ENCODE data around the gene C7orf25. TPM values are rescaled to one million over a fixed set of nuclear protein-coding genes. Genes with fewer than 3 reads are reported as not detected.

The C7orf25 gene
- total and polyA plus RNA-seq, 10 of the 15 experiments (the other 5 are each of a cell fraction or from before 2014, with no cell fraction given), result 0.63 to 3.2 (median 1.7) TPM

DNA sequence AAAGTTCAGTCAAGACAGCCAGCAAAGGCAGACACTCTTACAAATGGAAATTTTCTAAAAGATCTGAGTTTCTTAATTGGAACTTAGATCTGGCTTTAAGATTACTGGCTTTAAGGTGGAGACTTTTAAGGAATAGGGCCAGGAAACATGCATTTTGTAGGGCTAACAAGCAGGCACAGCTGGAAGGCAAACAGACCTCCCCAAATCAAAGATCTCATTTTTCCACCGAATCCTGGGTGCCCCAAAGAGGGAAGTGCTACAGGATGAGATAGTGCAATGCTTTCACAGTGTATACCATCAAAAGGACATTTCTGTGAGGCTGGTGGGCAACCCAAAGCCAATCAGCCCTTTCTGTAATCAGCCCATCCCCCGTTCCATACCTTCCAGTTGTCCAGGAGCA lies 47.7 kb upstream of the C7orf25 start:
- intact Hi-C loops (cut with micrococcal nuclease; ENCODE audit: unreplicated experiment), result no loop called here
- ChIA-PET POLR2A (interaction anchor here (2.1 kb wide), 1 partner anchor 13 kb away, joined by 11 read pairs; no protein-coding TSS in a partner anchor), CTCF (interaction anchor here (1.3 to 3.3 kb wide), 4 partner anchors 13 to 302 kb away, joined by 4 to 22 read pairs (median 9); no protein-coding TSS in a partner anchor)

More for the DNA sequence above, 47.7 kb upstream of the C7orf25 start:
- H3K9ac ChIP-seq (ENCODE audit: control insufficient read depth, insufficient read depth, low read length), result no peak overlapping the region
- FAIRE-seq (no peak), ATAC-seq (no peak), DNase-seq (ENCODE audit: low read depth, low spot score) (no peak)
- WGBS (ENCODE audit: insufficient coverage, insufficient replicate concordance, low lambda C conversion rate, missing lambda C conversion rate), result 23% methylated on average over 2 of the region's 2 CpGs
- no peak overlapping the region for H3K4me3 ChIP-seq
- no TSS peak for BruUV-seq (replicated peaks)
- no peak overlapping the region for H3K27ac ChIP-seq (ENCODE audit: control insufficient read depth, insufficient read depth)
- TF ChIP-seq RCOR1 (conservative IDR thresholded peaks at IDR 0.05; ENCODE audit: low read depth, low read length) (no peak), BCL11A (IDR thresholded peaks at IDR 0.05; ENCODE audit: low read depth, low read length) (no peak), MYC (IDR thresholded peaks at IDR 0.05; ENCODE audit: insufficient read depth, insufficient read length, insufficient replicate concordance, low read length, severe bottlenecking) (no peak), ZNF274 (IDR thresholded peaks at IDR 0.05; ENCODE audit: insufficient read depth, insufficient read length) (no peak), JUND (IDR thresholded peaks at IDR 0.05; ENCODE audit: low read depth, low read length) (no peak), BMI1 (IDR thresholded peaks at IDR 0.05; ENCODE audit: borderline replicate concordance) (no peak), ASH2L (IDR thresholded peaks at IDR 0.05; ENCODE audit: borderline replicate concordance, low read depth) (no peak), PAX5 (IDR thresholded peaks at IDR 0.05; ENCODE audit: borderline replicate concordance, low read depth, low read length) (no peak), TCF7 (IDR thresholded peaks at IDR 0.05; ENCODE audit: borderline replicate concordance) (no peak), CHD4 (IDR thresholded peaks at IDR 0.05) (no peak)
- TF ChIP-seq, protein P1, sequence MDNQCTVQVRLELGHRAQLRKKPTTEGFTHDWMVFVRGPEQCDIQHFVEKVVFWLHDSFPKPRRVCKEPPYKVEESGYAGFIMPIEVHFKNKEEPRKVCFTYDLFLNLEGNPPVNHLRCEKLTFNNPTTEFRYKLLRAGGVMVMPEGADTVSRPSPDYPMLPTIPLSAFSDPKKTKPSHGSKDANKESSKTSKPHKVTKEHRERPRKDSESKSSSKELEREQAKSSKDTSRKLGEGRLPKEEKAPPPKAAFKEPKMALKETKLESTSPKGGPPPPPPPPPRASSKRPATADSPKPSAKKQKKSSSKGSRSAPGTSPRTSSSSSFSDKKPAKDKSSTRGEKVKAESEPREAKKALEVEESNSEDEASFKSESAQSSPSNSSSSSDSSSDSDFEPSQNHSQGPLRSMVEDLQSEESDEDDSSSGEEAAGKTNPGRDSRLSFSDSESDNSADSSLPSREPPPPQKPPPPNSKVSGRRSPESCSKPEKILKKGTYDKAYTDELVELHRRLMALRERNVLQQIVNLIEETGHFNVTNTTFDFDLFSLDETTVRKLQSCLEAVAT (IDR thresholded peaks at IDR 0.05), result no peak
- TF ChIP-seq, protein P2, sequence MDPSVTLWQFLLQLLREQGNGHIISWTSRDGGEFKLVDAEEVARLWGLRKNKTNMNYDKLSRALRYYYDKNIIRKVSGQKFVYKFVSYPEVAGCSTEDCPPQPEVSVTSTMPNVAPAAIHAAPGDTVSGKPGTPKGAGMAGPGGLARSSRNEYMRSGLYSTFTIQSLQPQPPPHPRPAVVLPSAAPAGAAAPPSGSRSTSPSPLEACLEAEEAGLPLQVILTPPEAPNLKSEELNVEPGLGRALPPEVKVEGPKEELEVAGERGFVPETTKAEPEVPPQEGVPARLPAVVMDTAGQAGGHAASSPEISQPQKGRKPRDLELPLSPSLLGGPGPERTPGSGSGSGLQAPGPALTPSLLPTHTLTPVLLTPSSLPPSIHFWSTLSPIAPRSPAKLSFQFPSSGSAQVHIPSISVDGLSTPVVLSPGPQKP (IDR thresholded peaks at IDR 0.05; ENCODE audit: low read depth, low read length), result no peak
- TF ChIP-seq, protein P3, sequence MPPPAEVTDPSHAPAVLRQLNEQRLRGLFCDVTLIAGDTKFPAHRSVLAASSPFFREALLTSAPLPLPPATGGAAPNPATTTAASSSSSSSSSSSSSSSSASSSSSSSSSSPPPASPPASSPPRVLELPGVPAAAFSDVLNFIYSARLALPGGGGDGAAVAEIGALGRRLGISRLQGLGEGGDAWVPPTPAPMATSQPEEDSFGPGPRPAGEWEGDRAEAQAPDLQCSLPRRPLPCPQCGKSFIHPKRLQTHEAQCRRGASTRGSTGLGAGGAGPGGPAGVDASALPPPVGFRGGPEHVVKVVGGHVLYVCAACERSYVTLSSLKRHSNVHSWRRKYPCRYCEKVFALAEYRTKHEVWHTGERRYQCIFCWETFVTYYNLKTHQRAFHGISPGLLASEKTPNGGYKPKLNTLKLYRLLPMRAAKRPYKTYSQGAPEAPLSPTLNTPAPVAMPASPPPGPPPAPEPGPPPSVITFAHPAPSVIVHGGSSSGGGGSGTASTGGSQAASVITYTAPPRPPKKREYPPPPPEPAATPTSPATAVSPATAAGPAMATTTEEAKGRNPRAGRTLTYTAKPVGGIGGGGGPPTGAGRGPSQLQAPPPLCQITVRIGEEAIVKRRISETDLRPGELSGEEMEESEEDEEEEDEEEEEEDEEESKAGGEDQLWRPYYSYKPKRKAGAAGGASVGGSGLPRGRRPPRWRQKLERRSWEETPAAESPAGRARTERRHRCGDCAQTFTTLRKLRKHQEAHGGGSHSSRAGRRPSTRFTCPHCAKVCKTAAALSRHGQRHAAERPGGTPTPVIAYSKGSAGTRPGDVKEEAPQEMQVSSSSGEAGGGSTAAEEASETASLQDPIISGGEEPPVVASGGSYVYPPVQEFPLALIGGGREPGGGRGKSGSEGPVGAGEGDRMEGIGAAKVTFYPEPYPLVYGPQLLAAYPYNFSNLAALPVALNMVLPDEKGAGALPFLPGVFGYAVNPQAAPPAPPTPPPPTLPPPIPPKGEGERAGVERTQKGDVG (CRISPR knock-in tag; IDR thresholded peaks at IDR 0.05), result no peak
- TF ChIP-seq, protein P4, sequence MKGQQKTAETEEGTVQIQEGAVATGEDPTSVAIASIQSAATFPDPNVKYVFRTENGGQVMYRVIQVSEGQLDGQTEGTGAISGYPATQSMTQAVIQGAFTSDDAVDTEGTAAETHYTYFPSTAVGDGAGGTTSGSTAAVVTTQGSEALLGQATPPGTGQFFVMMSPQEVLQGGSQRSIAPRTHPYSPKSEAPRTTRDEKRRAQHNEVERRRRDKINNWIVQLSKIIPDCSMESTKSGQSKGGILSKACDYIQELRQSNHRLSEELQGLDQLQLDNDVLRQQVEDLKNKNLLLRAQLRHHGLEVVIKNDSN (IDR thresholded peaks at IDR 0.05; ENCODE audit: borderline replicate concordance, extremely low read length, insufficient read depth, low read depth, low read length), result no peak
- H2AFZ ChIP-seq (ENCODE audit: control insufficient read depth, low read depth, low read length), result no peak overlapping the region
- H4K20me1 ChIP-seq (ENCODE audit: control insufficient read depth, insufficient read depth), result no peaks in the 10 kb centered on the region
- H3K27me3 ChIP-seq (replicated peaks in 1 of 2; ENCODE audit: control insufficient read depth in 2 of 2, insufficient read depth in 2 of 2, low read length in 1 of 2), result no peaks in the 10 kb centered on the region
- SMC1A ChIA-PET (ENCODE audit: uncharacterized antibody, unreplicated experiment), result interaction anchor here (0.7 to 2.9 kb wide), 8 partner anchors 9 to 164 kb away, joined by 3 to 8 read pairs (median 4); no protein-coding TSS in a partner anchor
- no peaks in the 10 kb centered on the region for H3K79me2 ChIP-seq (ENCODE audit: control insufficient read depth, insufficient read depth, low read length)
- no peaks in the 10 kb centered on the region for H3K4me1 ChIP-seq (ENCODE audit: control insufficient read depth, insufficient read depth, low read length)
- RAD21 ChIA-PET (ENCODE audit: unreplicated experiment), result interaction anchor here (2.3 to 3.8 kb wide), 3 partner anchors 14 to 95 kb away, joined by 8 to 17 read pairs (median 15); no protein-coding TSS in a partner anchor
- in situ Hi-C loops (cut with MboI), result no loop called here
- no peaks in the 10 kb centered on the region; the same call in none of the 3 replicates for H3K9me3 ChIP-seq (replicated peaks; ENCODE audit: control insufficient read depth, insufficient read depth, low read length)
- H3K4me2 ChIP-seq (ENCODE audit: control insufficient read depth, insufficient read depth), result no peak overlapping the region
- H3K36me3 ChIP-seq (ENCODE audit: control insufficient read depth in 2 of 2, insufficient read depth in 2 of 2, low read length in 1 of 2), result no peaks in the 10 kb centered on the region

All from GM12878 (cell line).